B cell (primary cell): Measurements from ENCODE around the gene DIPK1A. TPM values are rescaled to one million over a fixed set of nuclear protein-coding genes. Genes with fewer than 3 reads are reported as not detected.

Experiments used
- ATAC-seq: fragments of 200-7000 bp; cut with Tn5 transposase; one replicate; pipeline ENCODE4 v1.10.0; 2021; ENCODE audit warnings: low read depth, mild to moderate bottlenecking, moderate number of reproducible peaks, moderate library complexity
- CTCF ChIA-PET: fragments of 350-600 bp; sonication (Branson Sonifier 250); formaldehyde crosslinking; loops from one replicate; lab custom pipeline; 2021; ENCODE audit warnings: antibody characterized with exemption, inconsistent platforms; lab: Charles Lee
- POLR2A ChIA-PET: fragments of 350-600 bp; sonication (Branson Sonifier 250); formaldehyde crosslinking; loops from one replicate; lab custom pipeline; 2021; ENCODE audit warnings: antibody characterized with exemption; lab: Charles Lee
- DNase-seq: peaks from one replicate; pipeline ENCODE4 v3.0.0; 2013
- H2AFZ ChIP-seq: 2 replicates; pipeline ENCODE4 v1.6.1; 2012; ENCODE audit warnings: mild to moderate bottlenecking, low read depth, low read length; ENCODE audit not compliant: insufficient read depth, poor library complexity, severe bottlenecking
- H3K27ac ChIP-seq, 2 donors: 1 replicate in 1 of 2; 2 replicates in 1 of 2; pipeline ENCODE4 v1.5.1; 2012 to 2013; ENCODE audit warnings: low read length in 2 of 2, mild to moderate bottlenecking in 2 of 2, moderate library complexity in 1 of 2
- H3K27me3 ChIP-seq, 4 experiments: fragments of 200-600 bp in 1 of 4; sonication (generic) in 1 of 4; replicated peaks in 1 of 4; 1 replicate in 2 of 4; 2 replicates in 2 of 4; pipeline versions ENCODE4 v1.6.1 to v1.7.0; 2013 to 2016; ENCODE audit warnings: low read length in 3 of 4, mild to moderate bottlenecking in 2 of 4, mixed read lengths in 1 of 4, moderate library complexity in 1 of 4; ENCODE audit not compliant: insufficient read depth in 4 of 4, control insufficient read depth in 3 of 4; ENCODE audit errors: control extremely low read depth in 1 of 4
- H3K36me3 ChIP-seq, 2 experiments: replicated peaks in 1 of 2; 1 replicate in 1 of 2; 2 replicates in 1 of 2; pipeline versions ENCODE4 v1.6.1 to v1.7.1; 2013; ENCODE audit warnings: low read length in 1 of 2; ENCODE audit not compliant: insufficient read depth in 2 of 2, control insufficient read depth in 1 of 2; ENCODE audit errors: control extremely low read depth in 1 of 2, extremely low read depth in 1 of 2
- H3K4me1 ChIP-seq, 2 donors: fragments of 200-600 bp in 1 of 2; sonication (generic) in 1 of 2; 1 replicate in 1 of 2; 2 replicates in 1 of 2; pipeline versions ENCODE4 v1.5.1 to v1.6.1; 2013 to 2017; ENCODE audit warnings: low read length in 2 of 2; ENCODE audit not compliant: control insufficient read depth in 2 of 2, insufficient read depth in 2 of 2
- H3K4me2 ChIP-seq: replicated peaks from 2 replicates; pipeline ENCODE3; 2012; ENCODE audit warnings: mild to moderate bottlenecking, low read depth, low read length; ENCODE audit not compliant: poor library complexity, severe bottlenecking
- H3K4me3 ChIP-seq, 5 experiments: fragments of 200-600 bp in 1 of 5; sonication (generic) in 1 of 5; 1 replicate in 3 of 5; 2 replicates in 2 of 5; pipeline versions ENCODE4 v1.5.1 to v1.7.0; 2011 to 2016; ENCODE audit warnings: low read length in 4 of 5, mild to moderate bottlenecking in 4 of 5, low read depth in 2 of 5, control low read depth in 1 of 5, moderate library complexity in 1 of 5; ENCODE audit not compliant: insufficient read depth in 1 of 5; ENCODE audit errors: control extremely low read depth in 1 of 5, extremely low read depth in 1 of 5
- H3K79me2 ChIP-seq: fragments of 200-600 bp; sonication (generic); one replicate; pipeline ENCODE4 v1.6.0; 2016; ENCODE audit warnings: low read length; ENCODE audit not compliant: control insufficient read depth, insufficient read depth
- H3K9ac ChIP-seq: fragments of 200-600 bp; sonication (generic); 2 replicates; pipeline ENCODE4 v1.6.1; 2017; ENCODE audit warnings: mild to moderate bottlenecking, low read length, moderate library complexity
- H3K9me3 ChIP-seq, 3 donors: one replicate each; pipeline versions ENCODE4 v1.6.1 to v1.7.1; 2013; ENCODE audit warnings: low read length in 2 of 3; ENCODE audit not compliant: control insufficient read depth in 2 of 3, insufficient read depth in 1 of 3; ENCODE audit errors: control extremely low read depth in 1 of 3
- H4K20me1 ChIP-seq: 2 replicates; pipeline ENCODE4 v1.6.0; 2012; ENCODE audit warnings: mild to moderate bottlenecking, low read length; ENCODE audit not compliant: insufficient read depth, control insufficient read depth, poor library complexity, severe bottlenecking
- H3K27ac Mint-ChIP-seq: one replicate; pipeline ENCODE4 v1.8.0; 2021; ENCODE audit warnings: mixed read lengths
- H3K27me3 Mint-ChIP-seq: one replicate; pipeline ENCODE4 v1.8.0; 2021; ENCODE audit warnings: mixed read lengths
- H3K4me1 Mint-ChIP-seq: one replicate; pipeline ENCODE4 v1.8.0; 2021; ENCODE audit warnings: mixed read lengths
- H3K4me3 Mint-ChIP-seq: one replicate; pipeline ENCODE4 v1.8.0; 2021; ENCODE audit warnings: mixed read lengths
- H3K9me3 Mint-ChIP-seq: one replicate; pipeline ENCODE4 v1.8.0; 2022; ENCODE audit warnings: mixed read lengths; ENCODE audit not compliant: insufficient read depth
- EZH2 ChIP-seq: IDR thresholded peaks from 2 replicates; pipeline ENCODE4 v1.6.1; 2012; ENCODE audit warnings: borderline replicate concordance, low read depth, mild to moderate bottlenecking, moderate library complexity, low read length; ENCODE audit not compliant: insufficient read depth, poor library complexity, severe bottlenecking
- WGBS: methylation state at CpG from one replicate; pipeline ENCODE4 v1.1.5; 2013; ENCODE audit warnings: missing lambda C conversion rate; ENCODE audit not compliant: insufficient coverage; 5-methylcytosine and 5-hydroxymethylcytosine counted together
- intact Hi-C: fragments of 100-400 bp; cut with micrococcal nuclease; formaldehyde crosslinking; loops from one replicate; pipeline ENCODE4 v1.10.0; 2022
- polyA plus RNA-seq: library from polyadenylated mRNA; depleted of rRNA; stranded (reverse); fragments of >200 nt; gene quantifications from 2 replicates; pipeline ENCODE4 v1.2.3, GENCODE V29; 2012
- total RNA-seq, 2 donors: library from RNA; stranded (reverse); fragments of 120-200 nt in 1 of 2; gene quantifications; 1 replicate in 1 of 2; 2 replicates in 1 of 2; pipeline versions ENCODE4 v1.2.3 to v1.2.4, GENCODE V29; 2013 to 2022
- TF ChIP-seq, protein P1 (sequence below): fragments of 200-600 bp; IDR thresholded peaks from one replicate; pipeline ENCODE4 v1.8.0; 2022; ENCODE audit warnings: antibody characterized with exemption, mild to moderate bottlenecking

DIPK1A gene
- total and polyA plus RNA-seq, 2 donors (not counting 1 experiment from before 2014, with no cell fraction given) = 10.7 to 22.7 TPM

DNA sequence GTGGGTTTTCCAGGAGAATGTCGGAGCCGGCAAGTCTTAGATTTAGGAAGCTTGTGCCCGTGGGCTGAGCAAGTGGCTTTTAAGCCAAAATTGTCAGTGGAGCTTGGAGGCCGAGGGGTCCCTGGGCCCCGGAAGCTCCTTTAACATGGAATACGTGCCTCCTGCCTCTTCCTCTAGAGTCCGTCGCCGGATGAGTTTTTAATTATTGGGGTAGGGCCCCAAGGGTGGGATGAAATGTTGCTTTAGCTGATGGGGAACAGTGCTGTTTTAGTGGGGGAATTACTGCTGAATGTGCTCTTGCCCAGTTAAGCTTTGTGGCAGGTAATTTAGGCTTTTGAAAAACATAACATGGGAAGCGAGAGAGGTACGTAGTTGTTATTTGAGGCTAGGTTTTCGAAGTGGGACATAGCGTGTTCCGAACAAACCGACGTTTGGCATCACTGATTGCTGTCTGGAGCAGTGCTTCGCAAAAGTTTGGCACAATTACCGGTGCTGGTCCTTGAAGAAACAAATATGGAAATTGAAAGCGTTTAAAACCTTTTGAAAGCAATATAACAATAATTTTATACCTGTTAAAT is 128.6 kb downstream of the DIPK1A start:
- no peak for TF ChIP-seq EZH2
- TF ChIP-seq, protein P1, sequence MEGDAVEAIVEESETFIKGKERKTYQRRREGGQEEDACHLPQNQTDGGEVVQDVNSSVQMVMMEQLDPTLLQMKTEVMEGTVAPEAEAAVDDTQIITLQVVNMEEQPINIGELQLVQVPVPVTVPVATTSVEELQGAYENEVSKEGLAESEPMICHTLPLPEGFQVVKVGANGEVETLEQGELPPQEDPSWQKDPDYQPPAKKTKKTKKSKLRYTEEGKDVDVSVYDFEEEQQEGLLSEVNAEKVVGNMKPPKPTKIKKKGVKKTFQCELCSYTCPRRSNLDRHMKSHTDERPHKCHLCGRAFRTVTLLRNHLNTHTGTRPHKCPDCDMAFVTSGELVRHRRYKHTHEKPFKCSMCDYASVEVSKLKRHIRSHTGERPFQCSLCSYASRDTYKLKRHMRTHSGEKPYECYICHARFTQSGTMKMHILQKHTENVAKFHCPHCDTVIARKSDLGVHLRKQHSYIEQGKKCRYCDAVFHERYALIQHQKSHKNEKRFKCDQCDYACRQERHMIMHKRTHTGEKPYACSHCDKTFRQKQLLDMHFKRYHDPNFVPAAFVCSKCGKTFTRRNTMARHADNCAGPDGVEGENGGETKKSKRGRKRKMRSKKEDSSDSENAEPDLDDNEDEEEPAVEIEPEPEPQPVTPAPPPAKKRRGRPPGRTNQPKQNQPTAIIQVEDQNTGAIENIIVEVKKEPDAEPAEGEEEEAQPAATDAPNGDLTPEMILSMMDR = no peak
- ATAC-seq (no peak), DNase-seq (no peak)
- POLR2A ChIA-PET = interaction anchor here (1.4 to 1.7 kb wide), 3 partner anchors 48 to 246 kb away, joined by 5 to 17 read pairs (median 6); partner anchors contain the start of genes DIPK1A, EVI5 and MTF2
- no peaks in the 10 kb centered on the region for H3K9me3 Mint-ChIP-seq
- peak overlapping the region; percentile 100 for H3K4me3 Mint-ChIP-seq
- H3K36me3 ChIP-seq = peaks cover 3 to 44% of the 10 kb centered on the region in 2 experiments
- WGBS = under 1% methylated on average over 16 of the region's 19 CpGs
- peak overlapping the region; percentile 84 to 98 (median 92) for H3K4me3 ChIP-seq
- H3K27me3 ChIP-seq = no peaks in the 10 kb centered on the region
- H3K27ac Mint-ChIP-seq = peak overlapping the region; percentile 100
- H3K4me1 Mint-ChIP-seq = peaks cover 53% of the 10 kb centered on the region
- H3K4me2 ChIP-seq = peak overlapping the region; percentile 87
- peak overlapping the region; percentile 90 to 96 for H3K27ac ChIP-seq
- H3K9ac ChIP-seq = peak overlapping the region; percentile 99
- H3K9me3 ChIP-seq = no peaks in the 10 kb centered on the region
- intact Hi-C loops = loop anchor here (1.0 to 10.0 kb wide), 6 partner anchors 26 to 1072 kb away; partner anchors contain the start of genes CCDC18, EVI5, GCLM and GLMN
- CTCF ChIA-PET = interaction anchor here (0.7 to 3.5 kb wide), 19 partner anchors 11 to 1814 kb away, joined by 3 to 27 read pairs (median 4); partner anchors contain the start of genes DIPK1A, DR1, EVI5 and MTF2
- peaks cover 23% of the 10 kb centered on the region for H4K20me1 ChIP-seq
- peak overlapping the region; percentile 81 for H2AFZ ChIP-seq
- no peaks in the 10 kb centered on the region for H3K27me3 Mint-ChIP-seq
- H3K79me2 ChIP-seq = peaks cover 52% of the 10 kb centered on the region
- H3K4me1 ChIP-seq = peaks cover 25 to 28% of the 10 kb centered on the region in 2 donors
